K562 (cell line): ENCODE measurements around the gene MYO1A. TPM values are rescaled to one million over a fixed set of nuclear protein-coding genes. Genes with fewer than 3 reads are reported as not detected.

Experiments
- FOXA1 ChIP-seq: fragments of 450-650 bp; IDR thresholded peaks from 2 replicates; pipeline ENCODE4 v1.6.1; 2016; ENCODE audit warnings: mild to moderate bottlenecking, borderline replicate concordance
- MIER1 ChIP-seq: fragments of 450-650 bp; IDR thresholded peaks from 2 replicates; pipeline ENCODE4 v1.6.1; 2016; ENCODE audit warnings: antibody characterized with exemption, mild to moderate bottlenecking, low read depth
- NFIX ChIP-seq: fragments of 250-450 bp; sonication (Bioruptor Pico); IDR thresholded peaks from 2 replicates; pipeline ENCODE4 v1.4.0; 2020; ENCODE audit warnings: low read depth, mild to moderate bottlenecking, moderate library complexity
- SIX5 ChIP-seq, 2 experiments: IDR thresholded peaks; 2 replicates each; pipeline ENCODE4 v1.6.1; 2011; ENCODE audit warnings: low read length in 2 of 2, borderline replicate concordance in 1 of 2, low read depth in 1 of 2, mild to moderate bottlenecking in 1 of 2, moderate library complexity in 1 of 2; ENCODE audit not compliant: insufficient read depth in 1 of 2
- SMAD4 ChIP-seq: fragments of 250-450 bp; sonication (Bioruptor Pico); conservative IDR thresholded peaks from 2 replicates; pipeline ENCODE4 v1.8.0; 2021; ENCODE audit warnings: inconsistent platforms, mild to moderate bottlenecking, moderate library complexity
- SNRNP70 ChIP-seq: fragments of 200-400 bp; formaldehyde crosslinking; optimal IDR thresholded peaks from 2 replicates; pipeline ENCODE3; 2017; ENCODE audit warnings: low read depth, low read length
- SRSF7 ChIP-seq: fragments of 200-400 bp; formaldehyde crosslinking; optimal IDR thresholded peaks from 2 replicates; pipeline ENCODE3; 2017; ENCODE audit warnings: mild to moderate bottlenecking, low read depth, low read length
- ZNF140 ChIP-seq: fragments of 250-450 bp; sonication (Bioruptor Pico); IDR thresholded peaks from 2 replicates; pipeline ENCODE4 v1.8.0; 2021; ENCODE audit warnings: moderate library complexity, mild to moderate bottlenecking, inconsistent platforms
- ZNF444 ChIP-seq: fragments of 250-450 bp; sonication (Bioruptor Pico); IDR thresholded peaks from 2 replicates; pipeline ENCODE4 v1.4.0; 2020; ENCODE audit warnings: mild to moderate bottlenecking, moderate library complexity
- ZNF764 ChIP-seq: fragments of 250-450 bp; sonication (Bioruptor Pico); IDR thresholded peaks from 2 replicates; pipeline ENCODE4 v1.4.0; 2020; ENCODE audit warnings: low read depth, mild to moderate bottlenecking, moderate library complexity
- ZNF79 ChIP-seq: fragments of 250-450 bp; sonication (Bioruptor Pico); IDR thresholded peaks from 2 replicates; pipeline ENCODE4 v1.4.0; 2020; ENCODE audit warnings: low read depth, mild to moderate bottlenecking, moderate library complexity
- polyA plus RNA-seq, 8 experiments: library from polyadenylated mRNA; depleted of rRNA in 4 of 8; stranded (reverse) in 5 of 8; unstranded in 3 of 8; fragments of >200 nt; fragmentation: Nextera tagmentation in 2 of 8; fragmentation: Illumina TruSeq in 1 of 8; extraction: Ambion mirVana in 2 of 8; extraction: Trizol in 1 of 8; gene quantifications; 2 replicates each; pipeline versions ENCODE4 v1.2.1 to v1.2.3, GENCODE V29; 2011 to 2014; ENCODE audit warnings: inconsistent platforms in 1 of 8, missing spikeins in 1 of 8
- total RNA-seq, 7 experiments: library from RNA; depleted of rRNA in 6 of 7; stranded (reverse); fragments of >200 nt in 6 of 7; fragmentation: Illumina TruSeq in 2 of 7; extraction: Trizol in 2 of 7; gene quantifications; 2 replicates each; pipeline versions ENCODE4 v1.2.1 to v1.2.3, GENCODE V29; 2011 to 2021; ENCODE audit warnings: low replicate concordance in 1 of 7
- TF ChIP-seq, protein P1 (sequence below): fragments of 450-650 bp; formaldehyde crosslinking; IDR thresholded peaks from 2 replicates; pipeline ENCODE4 v1.4.0; 2022; ENCODE audit warnings: missing genetic modification characterization
- TF ChIP-seq, protein P2 (sequence below): sonication (generic); formaldehyde crosslinking; IDR thresholded peaks from 2 replicates; pipeline ENCODE4 v1.8.1; 2023; ENCODE audit warnings: mild to moderate bottlenecking, missing genetic modification reagents, moderate library complexity
- TF ChIP-seq, protein P3 (sequence below): sonication (generic); formaldehyde crosslinking; IDR thresholded peaks from 2 replicates; pipeline ENCODE4 v1.8.0; 2022; ENCODE audit warnings: mild to moderate bottlenecking, low read depth, missing genetic modification reagents

The MYO1A gene
- total and polyA plus RNA-seq, 9 of the 15 experiments (the other 6 are each of a cell fraction or from before 2014, with no cell fraction given): 0.03 to 0.29 (median 0.14) TPM; not detected in 2

- no peak for TF ChIP-seq SNRNP70
- TF ChIP-seq SIX5 (IDR thresholded peaks at IDR 0.05; ENCODE audit: borderline replicate concordance in 1 of 2, insufficient read depth in 1 of 2, low read depth in 1 of 2, low read length in 2 of 2): no peak
- no peak for TF ChIP-seq SRSF7
- peak; percentile 75 for TF ChIP-seq SMAD4 (CRISPR knock-in tag)
- TF ChIP-seq, protein P1, sequence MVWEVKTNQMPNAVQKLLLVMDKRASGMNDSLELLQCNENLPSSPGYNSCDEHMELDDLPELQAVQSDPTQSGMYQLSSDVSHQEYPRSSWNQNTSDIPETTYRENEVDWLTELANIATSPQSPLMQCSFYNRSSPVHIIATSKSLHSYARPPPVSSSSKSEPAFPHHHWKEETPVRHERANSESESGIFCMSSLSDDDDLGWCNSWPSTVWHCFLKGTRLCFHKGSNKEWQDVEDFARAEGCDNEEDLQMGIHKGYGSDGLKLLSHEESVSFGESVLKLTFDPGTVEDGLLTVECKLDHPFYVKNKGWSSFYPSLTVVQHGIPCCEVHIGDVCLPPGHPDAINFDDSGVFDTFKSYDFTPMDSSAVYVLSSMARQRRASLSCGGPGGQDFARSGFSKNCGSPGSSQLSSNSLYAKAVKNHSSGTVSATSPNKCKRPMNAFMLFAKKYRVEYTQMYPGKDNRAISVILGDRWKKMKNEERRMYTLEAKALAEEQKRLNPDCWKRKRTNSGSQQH (CRISPR knock-in tag): no peak
- TF ChIP-seq, protein P2, sequence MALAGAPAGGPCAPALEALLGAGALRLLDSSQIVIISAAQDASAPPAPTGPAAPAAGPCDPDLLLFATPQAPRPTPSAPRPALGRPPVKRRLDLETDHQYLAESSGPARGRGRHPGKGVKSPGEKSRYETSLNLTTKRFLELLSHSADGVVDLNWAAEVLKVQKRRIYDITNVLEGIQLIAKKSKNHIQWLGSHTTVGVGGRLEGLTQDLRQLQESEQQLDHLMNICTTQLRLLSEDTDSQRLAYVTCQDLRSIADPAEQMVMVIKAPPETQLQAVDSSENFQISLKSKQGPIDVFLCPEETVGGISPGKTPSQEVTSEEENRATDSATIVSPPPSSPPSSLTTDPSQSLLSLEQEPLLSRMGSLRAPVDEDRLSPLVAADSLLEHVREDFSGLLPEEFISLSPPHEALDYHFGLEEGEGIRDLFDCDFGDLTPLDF: no peak
- TF ChIP-seq FOXA1: no peak
- no peak for TF ChIP-seq NFIX (CRISPR knock-in tag)
- TF ChIP-seq, protein P3, sequence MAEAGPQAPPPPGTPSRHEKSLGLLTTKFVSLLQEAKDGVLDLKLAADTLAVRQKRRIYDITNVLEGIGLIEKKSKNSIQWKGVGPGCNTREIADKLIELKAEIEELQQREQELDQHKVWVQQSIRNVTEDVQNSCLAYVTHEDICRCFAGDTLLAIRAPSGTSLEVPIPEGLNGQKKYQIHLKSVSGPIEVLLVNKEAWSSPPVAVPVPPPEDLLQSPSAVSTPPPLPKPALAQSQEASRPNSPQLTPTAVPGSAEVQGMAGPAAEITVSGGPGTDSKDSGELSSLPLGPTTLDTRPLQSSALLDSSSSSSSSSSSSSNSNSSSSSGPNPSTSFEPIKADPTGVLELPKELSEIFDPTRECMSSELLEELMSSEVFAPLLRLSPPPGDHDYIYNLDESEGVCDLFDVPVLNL: no peak
- TF ChIP-seq ZNF444 (CRISPR knock-in tag): no peak
- TF ChIP-seq ZNF764 (CRISPR knock-in tag): no peak
- no peak for TF ChIP-seq ZNF79 (CRISPR knock-in tag)
- no peak for TF ChIP-seq MIER1
- no peak for TF ChIP-seq ZNF140 (CRISPR knock-in tag)
These were observed 10.7 kb downstream of the MYO1A start (continued) for GRCh38 chr12:57039016-57039798.
